Measurements from ENCODE around the gene RNF31.

GRCh38 chr14:24145219-24145618, 2.1 kb upstream of the RNF31 start:
- no peak for TF ChIP-seq CTCF (IDR thresholded peaks at IDR 0.05)
- no peak for TF ChIP-seq POLR2A (IDR thresholded peaks at IDR 0.05)
